Measurements from ENCODE around the gene TRPM1.

DNA sequence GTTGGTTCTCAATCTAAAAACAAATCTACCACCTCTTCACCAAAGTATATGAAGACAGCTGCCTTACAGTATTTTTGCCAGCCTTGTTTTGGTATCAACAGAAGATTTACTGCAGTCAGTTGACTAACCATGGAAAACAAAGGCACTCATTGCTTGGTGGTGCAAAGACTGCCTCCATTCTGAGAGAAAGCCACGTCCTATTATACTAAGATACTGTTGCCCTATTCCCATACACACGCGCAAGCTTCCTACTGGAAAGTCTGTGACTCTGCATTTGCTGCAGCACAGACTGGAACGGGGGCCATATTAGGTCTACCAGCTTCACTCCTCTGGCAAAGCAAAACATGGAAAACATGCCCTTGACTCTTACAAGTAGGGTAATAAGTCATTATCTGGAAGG is 128.1 kb downstream of the TRPM1 start:
- TF ChIP-seq POLR2A (IDR thresholded peaks at IDR 0.05), result no peak
- TF ChIP-seq, protein P1, sequence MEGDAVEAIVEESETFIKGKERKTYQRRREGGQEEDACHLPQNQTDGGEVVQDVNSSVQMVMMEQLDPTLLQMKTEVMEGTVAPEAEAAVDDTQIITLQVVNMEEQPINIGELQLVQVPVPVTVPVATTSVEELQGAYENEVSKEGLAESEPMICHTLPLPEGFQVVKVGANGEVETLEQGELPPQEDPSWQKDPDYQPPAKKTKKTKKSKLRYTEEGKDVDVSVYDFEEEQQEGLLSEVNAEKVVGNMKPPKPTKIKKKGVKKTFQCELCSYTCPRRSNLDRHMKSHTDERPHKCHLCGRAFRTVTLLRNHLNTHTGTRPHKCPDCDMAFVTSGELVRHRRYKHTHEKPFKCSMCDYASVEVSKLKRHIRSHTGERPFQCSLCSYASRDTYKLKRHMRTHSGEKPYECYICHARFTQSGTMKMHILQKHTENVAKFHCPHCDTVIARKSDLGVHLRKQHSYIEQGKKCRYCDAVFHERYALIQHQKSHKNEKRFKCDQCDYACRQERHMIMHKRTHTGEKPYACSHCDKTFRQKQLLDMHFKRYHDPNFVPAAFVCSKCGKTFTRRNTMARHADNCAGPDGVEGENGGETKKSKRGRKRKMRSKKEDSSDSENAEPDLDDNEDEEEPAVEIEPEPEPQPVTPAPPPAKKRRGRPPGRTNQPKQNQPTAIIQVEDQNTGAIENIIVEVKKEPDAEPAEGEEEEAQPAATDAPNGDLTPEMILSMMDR (IDR thresholded peaks at IDR 0.05), result no peak
